Upper lobe of left lung (tissue), 4 donors: ENCODE data around the gene TIRAP.

Source experiments
- POLR2A ChIP-seq, 4 donors: fragments of 450-650 bp; IDR thresholded peaks; one replicate each; pipeline ENCODE4 v1.5.1; 2016 to 2017; ENCODE audit warnings: antibody characterized with exemption in 4 of 4, mild to moderate bottlenecking in 2 of 4
- POLR2AphosphoS5 ChIP-seq, 2 donors: sonication (generic); formaldehyde crosslinking; IDR thresholded peaks; one replicate each; pipeline ENCODE4 v1.5.1; 2017; ENCODE audit warnings: antibody characterized with exemption in 2 of 2
- TF ChIP-seq, protein P1 (sequence below), 6 experiments: fragments of 450-650 bp in 4 of 6; fragments of 200-600 bp in 2 of 6; sonication (generic) in 2 of 6; IDR thresholded peaks; one replicate each; pipeline ENCODE4 v1.5.1; 2016 to 2019; ENCODE audit warnings: antibody characterized with exemption in 6 of 6

- TF ChIP-seq, protein P1, sequence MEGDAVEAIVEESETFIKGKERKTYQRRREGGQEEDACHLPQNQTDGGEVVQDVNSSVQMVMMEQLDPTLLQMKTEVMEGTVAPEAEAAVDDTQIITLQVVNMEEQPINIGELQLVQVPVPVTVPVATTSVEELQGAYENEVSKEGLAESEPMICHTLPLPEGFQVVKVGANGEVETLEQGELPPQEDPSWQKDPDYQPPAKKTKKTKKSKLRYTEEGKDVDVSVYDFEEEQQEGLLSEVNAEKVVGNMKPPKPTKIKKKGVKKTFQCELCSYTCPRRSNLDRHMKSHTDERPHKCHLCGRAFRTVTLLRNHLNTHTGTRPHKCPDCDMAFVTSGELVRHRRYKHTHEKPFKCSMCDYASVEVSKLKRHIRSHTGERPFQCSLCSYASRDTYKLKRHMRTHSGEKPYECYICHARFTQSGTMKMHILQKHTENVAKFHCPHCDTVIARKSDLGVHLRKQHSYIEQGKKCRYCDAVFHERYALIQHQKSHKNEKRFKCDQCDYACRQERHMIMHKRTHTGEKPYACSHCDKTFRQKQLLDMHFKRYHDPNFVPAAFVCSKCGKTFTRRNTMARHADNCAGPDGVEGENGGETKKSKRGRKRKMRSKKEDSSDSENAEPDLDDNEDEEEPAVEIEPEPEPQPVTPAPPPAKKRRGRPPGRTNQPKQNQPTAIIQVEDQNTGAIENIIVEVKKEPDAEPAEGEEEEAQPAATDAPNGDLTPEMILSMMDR (IDR thresholded peaks at IDR 0.05) = no peak
- TF ChIP-seq POLR2AphosphoS5 (IDR thresholded peaks at IDR 0.05) (no peak), POLR2A (IDR thresholded peaks at IDR 0.05) (no peak)
These were observed 30.9 kb downstream of the TIRAP start for GRCh38 chr11:126313826-126314225.
